Naive thymus-derived CD8-positive, alpha-beta T cell (primary cell): ENCODE measurements around the gene ANXA2. TPM values are rescaled to one million over a fixed set of nuclear protein-coding genes. Genes with fewer than 3 reads are reported as not detected.

Experiments used
- ATAC-seq, 2 donors: fragments of 150-1000 bp; cut with Tn5 transposase in 1 of 2; sonication (Bioruptor Pico), chemical (Tn5 transposase) in 1 of 2; 1 replicate in 1 of 2; 2 replicates in 1 of 2; pipeline ENCODE4 v1.10.0; 2021; ENCODE audit warnings: mild to moderate bottlenecking in 2 of 2, moderate library complexity in 2 of 2
- POLR2A ChIA-PET: fragments of 350-600 bp; sonication (Branson Sonifier 250); formaldehyde crosslinking; loops from one replicate; lab custom pipeline; 2021; ENCODE audit warnings: antibody characterized with exemption; lab: Charles Lee
- DNase-seq, 10 donors: peaks; one replicate each; pipeline versions ENCODE4 v3.0.0 to v3.0.0-alpha.2; 2020 to 2022
- H3K27ac Mint-ChIP-seq, 10 donors: one replicate each; pipeline ENCODE4 v1.8.0; 2020 to 2022; ENCODE audit warnings: mild to moderate bottlenecking in 10 of 10, mixed read lengths in 10 of 10, moderate library complexity in 4 of 10, inconsistent platforms in 1 of 10
- H3K27me3 Mint-ChIP-seq, 5 donors: one replicate each; pipeline ENCODE4 v1.8.0; 2021 to 2022; ENCODE audit warnings: mixed read lengths in 5 of 5
- H3K36me3 Mint-ChIP-seq, 3 donors: one replicate each; pipeline ENCODE4 v1.8.0; 2020 to 2022; ENCODE audit warnings: mixed read lengths in 3 of 3, mild to moderate bottlenecking in 2 of 3, inconsistent platforms in 1 of 3
- H3K4me1 Mint-ChIP-seq, 4 donors: one replicate each; pipeline ENCODE4 v1.8.0; 2021 to 2022; ENCODE audit warnings: mixed read lengths in 4 of 4
- H3K4me3 Mint-ChIP-seq, 10 donors: one replicate each; pipeline ENCODE4 v1.8.0; 2020 to 2022; ENCODE audit warnings: mild to moderate bottlenecking in 10 of 10, mixed read lengths in 10 of 10, moderate library complexity in 6 of 10, inconsistent platforms in 1 of 10
- H3K9me3 Mint-ChIP-seq, 9 donors: one replicate each; pipeline ENCODE4 v1.8.0; 2020 to 2022; ENCODE audit warnings: mixed read lengths in 9 of 9, mild to moderate bottlenecking in 3 of 9, inconsistent platforms in 1 of 9, moderate library complexity in 1 of 9
- polyA plus RNA-seq, 3 donors: library from polyadenylated mRNA; unstranded; fragments of 300-500 nt; fragmentation: Illumina TruSeq; gene quantifications; one replicate each; pipeline ENCODE4 v1.2.3, GENCODE V29; 2021
- total RNA-seq, 8 experiments: library from RNA in 2 of 8; stranded (reverse) in 2 of 8; gene quantifications; one replicate each; pipeline ENCODE4 v1.2.3 and lab custom pipeline; 2021 to 2026

ANXA2 gene
- total and polyA plus RNA-seq, 5 experiments from 2014 or later, result 12.2 to 159 (median 19.8) TPM

GRCh38 chr15:60392986-60393790 lies 4.6 kb downstream of the ANXA2 start:
- H3K9me3 Mint-ChIP-seq, result no peaks in the 10 kb centered on the region
- POLR2A ChIA-PET, result no interaction called here
- H3K27ac Mint-ChIP-seq, result peak overlapping the region in 4 of 10 donors; percentile 0 to 68 (median 51)
- peaks cover 11 to 82% (median 21%) of the 10 kb centered on the region in 4 donors for H3K4me1 Mint-ChIP-seq
- H3K36me3 Mint-ChIP-seq, result no peaks in the 10 kb centered on the region
- peak overlapping the region in 1 of 10 donors; percentile 3 for H3K4me3 Mint-ChIP-seq
- no peak for DNase-seq
- no peak for ATAC-seq
- peaks cover 0 to 10% (median 0%) of the 10 kb centered on the region in 5 donors for H3K27me3 Mint-ChIP-seq

DNA sequence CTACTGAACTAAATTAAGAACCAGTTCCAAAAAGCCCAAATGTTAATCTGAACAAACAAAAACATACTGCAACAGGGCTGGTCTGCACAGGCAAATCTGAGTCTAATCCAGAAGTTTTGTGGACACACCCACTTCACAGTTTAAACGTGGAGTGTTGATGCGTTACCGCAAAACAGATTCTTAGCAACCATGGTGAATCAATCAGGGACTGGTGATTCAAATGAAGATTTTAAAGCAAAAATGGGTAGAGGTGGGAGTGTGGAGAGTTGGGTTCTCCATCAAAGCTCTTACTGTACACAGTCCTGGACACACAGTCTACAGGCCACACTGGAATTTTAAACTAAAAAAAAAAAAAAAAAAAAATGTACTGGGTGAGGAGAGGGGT lies 5.2 kb downstream of the ANXA2 start:
- peak overlapping the region in 1 of 10 donors; percentile 0 for H3K27ac Mint-ChIP-seq
- H3K4me1 Mint-ChIP-seq, result peaks cover 9 to 84% (median 21%) of the 10 kb centered on the region in 4 donors
- no peaks in the 10 kb centered on the region for H3K9me3 Mint-ChIP-seq
- no peak for ATAC-seq
- POLR2A ChIA-PET, result no interaction called here
- no peak for DNase-seq
- H3K4me3 Mint-ChIP-seq, result no peak overlapping the region
- H3K27me3 Mint-ChIP-seq, result peaks cover 0 to 11% (median 0%) of the 10 kb centered on the region in 5 donors
- H3K36me3 Mint-ChIP-seq, result peaks cover 0 to under 1% (median 0%) of the 10 kb centered on the region in 3 donors

GRCh38 chr15:60391722-60392315 lies 6.0 kb downstream of the ANXA2 start:
- peaks cover 6 to 84% (median 18%) of the 10 kb centered on the region in 4 donors for H3K4me1 Mint-ChIP-seq
- no peaks in the 10 kb centered on the region for H3K9me3 Mint-ChIP-seq
- H3K27ac Mint-ChIP-seq, result no peak overlapping the region
- no peak for ATAC-seq
- POLR2A ChIA-PET, result no interaction called here
- peaks cover 0 to 5% (median 0%) of the 10 kb centered on the region in 3 donors for H3K36me3 Mint-ChIP-seq
- H3K27me3 Mint-ChIP-seq, result peaks cover 0 to 16% (median 0%) of the 10 kb centered on the region in 5 donors
- no peak overlapping the region for H3K4me3 Mint-ChIP-seq
- DNase-seq, result no peak

DNA sequence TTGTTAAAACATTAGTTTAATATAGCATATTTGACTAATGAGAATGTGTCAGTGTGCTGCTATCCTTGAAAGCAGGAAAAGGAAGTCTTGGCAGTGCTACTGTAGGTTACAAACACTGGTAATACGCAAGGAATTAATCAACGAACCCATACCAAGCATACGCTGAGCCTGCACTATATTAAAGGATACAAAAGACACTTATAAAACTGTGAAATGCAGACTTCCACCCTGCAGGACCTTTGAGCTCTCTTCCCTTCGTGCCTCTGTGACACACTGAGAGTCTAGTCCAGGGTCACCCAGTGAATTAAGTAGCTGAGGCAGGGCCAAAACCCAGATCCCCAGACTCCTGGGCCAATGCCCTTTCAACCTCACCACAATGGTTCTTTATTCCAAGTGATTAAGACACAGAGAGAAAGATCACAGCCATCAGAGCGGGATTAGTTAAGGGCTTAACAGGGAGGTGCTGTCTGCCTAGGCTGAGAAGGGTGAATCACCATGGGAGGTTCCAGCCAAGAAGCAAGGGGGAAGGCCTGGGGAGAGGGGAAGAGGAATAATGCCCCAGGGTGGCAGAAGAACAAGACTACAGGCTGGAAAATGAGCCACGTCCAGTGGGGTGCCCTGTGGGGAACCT lies 6.8 kb downstream of the ANXA2 start:
- peaks cover 6 to 75% (median 13%) of the 10 kb centered on the region in 4 donors for H3K4me1 Mint-ChIP-seq
- H3K4me3 Mint-ChIP-seq, result no peak overlapping the region

DNA sequence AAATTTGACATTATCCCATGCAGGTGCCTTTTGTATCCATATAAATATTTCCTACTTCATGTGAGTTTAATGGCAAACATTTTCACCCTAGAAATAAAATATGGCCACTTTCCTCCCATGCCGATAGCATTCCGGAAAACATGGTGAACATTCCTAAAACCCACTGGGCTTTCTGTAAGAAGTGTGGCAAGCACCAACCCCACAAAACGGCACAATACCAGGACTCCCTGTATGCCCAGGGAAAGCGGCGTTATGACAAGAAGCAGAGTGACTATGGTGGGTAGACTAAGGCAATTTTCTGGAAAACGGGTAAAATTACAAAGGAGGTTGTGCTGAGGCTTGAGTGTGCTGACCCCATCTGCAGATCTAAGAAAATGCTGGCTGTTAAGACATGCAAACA lies 7.6 kb downstream of the ANXA2 start:
- ATAC-seq, result no peak

More for the DNA sequence above, 6.8 kb downstream of the ANXA2 start:
- H3K27ac Mint-ChIP-seq, result peak overlapping the region in 2 of 10 donors; percentile 7 to 45
- no peaks in the 10 kb centered on the region for H3K9me3 Mint-ChIP-seq
- POLR2A ChIA-PET, result no interaction called here
- H3K36me3 Mint-ChIP-seq, result peaks cover 0 to 5% (median 0%) of the 10 kb centered on the region in 3 donors
- H3K27me3 Mint-ChIP-seq, result peaks cover 0 to 16% (median 0%) of the 10 kb centered on the region in 5 donors
- no peak for DNase-seq
- ATAC-seq, result no peak

DNA sequence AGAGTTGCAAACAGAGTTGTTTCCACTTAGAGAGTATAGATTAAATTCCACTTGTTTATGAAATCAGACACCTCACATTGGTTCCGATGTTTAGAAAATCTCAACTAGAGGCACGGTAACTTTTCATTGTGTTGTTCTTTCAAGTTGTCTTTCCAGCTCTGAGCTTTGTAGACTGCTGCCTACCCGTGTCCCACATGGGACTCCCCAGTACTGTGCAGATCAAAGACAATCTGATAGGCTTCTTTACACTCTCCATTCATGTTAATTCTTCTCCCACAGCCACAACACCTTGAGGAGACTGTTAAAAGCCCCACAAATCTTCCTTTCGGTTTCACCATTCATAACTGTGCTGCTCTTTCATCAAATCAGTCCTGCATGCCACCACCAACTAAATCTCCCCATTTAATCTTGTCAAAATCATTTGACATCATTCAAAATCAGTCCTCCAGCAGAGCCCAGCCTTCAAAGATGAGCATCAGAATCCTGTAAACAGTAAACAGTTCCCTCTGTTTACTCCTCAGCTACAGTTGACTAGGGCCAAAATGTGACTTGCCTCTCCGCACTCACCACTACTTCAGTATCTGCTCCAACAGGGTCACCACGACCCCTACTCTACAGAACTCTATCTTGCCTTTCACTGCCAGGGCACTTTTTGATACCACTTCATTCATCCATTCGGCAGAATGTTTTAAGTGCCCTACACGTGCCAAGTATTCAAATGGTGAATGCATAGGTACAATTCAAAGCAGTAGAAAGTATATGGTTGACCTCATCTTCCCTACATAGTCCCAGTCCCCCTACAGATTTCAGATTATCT lies 8.3 kb downstream of the ANXA2 start:
- Mint-ChIP-seq H3K4me1 (peaks cover 6 to 60% (median 13%) of the 10 kb centered on the region in 4 donors), H3K27me3 (peaks cover 0 to 16% (median 0%) of the 10 kb centered on the region in 5 donors), H3K9me3 (no peaks in the 10 kb centered on the region), H3K36me3 (peaks cover 0 to 5% (median 0%) of the 10 kb centered on the region in 3 donors), H3K4me3 (peak overlapping the region in 9 of 10 donors; percentile 7 to 67 (median 44)), H3K27ac (peak overlapping the region in 6 of 10 donors; percentile 0 to 20 (median 11))
- ATAC-seq (peak; percentile 75 to 98), DNase-seq (peak in 3 of 10 donors; percentile 9 to 22 (median 15))
- POLR2A ChIA-PET, result interaction anchor here (0.5 kb wide), 1 partner anchor 9 kb away, joined by 3 read pairs; no protein-coding TSS in a partner anchor

More for the DNA sequence above, 7.6 kb downstream of the ANXA2 start:
- no peak for DNase-seq
- POLR2A ChIA-PET, result interaction anchor here (0.5 kb wide), 1 partner anchor 8 kb away, joined by 3 read pairs; no protein-coding TSS in a partner anchor
- H3K36me3 Mint-ChIP-seq, result peaks cover 0 to 5% (median 0%) of the 10 kb centered on the region in 3 donors
- peaks cover 6 to 68% (median 13%) of the 10 kb centered on the region in 4 donors for H3K4me1 Mint-ChIP-seq
- no peaks in the 10 kb centered on the region for H3K9me3 Mint-ChIP-seq
- no peak overlapping the region for H3K4me3 Mint-ChIP-seq
- H3K27ac Mint-ChIP-seq, result no peak overlapping the region
- H3K27me3 Mint-ChIP-seq, result peaks cover 0 to 16% (median 0%) of the 10 kb centered on the region in 5 donors

GRCh38 chr15:60387321-60387720 lies 10.5 kb downstream of the ANXA2 start:
- peaks cover 4 to 48% (median 13%) of the 10 kb centered on the region in 4 donors for H3K4me1 Mint-ChIP-seq
- H3K36me3 Mint-ChIP-seq, result peaks cover 0 to 10% (median 0%) of the 10 kb centered on the region in 3 donors
- no peak overlapping the region for H3K4me3 Mint-ChIP-seq
- DNase-seq, result no peak
- ATAC-seq, result no peak
- peak overlapping the region in 1 of 10 donors; percentile 52 for H3K27ac Mint-ChIP-seq
- POLR2A ChIA-PET, result no interaction called here
- H3K9me3 Mint-ChIP-seq, result no peaks in the 10 kb centered on the region
- H3K27me3 Mint-ChIP-seq, result peaks cover 0 to 15% (median 0%) of the 10 kb centered on the region in 5 donors

DNA sequence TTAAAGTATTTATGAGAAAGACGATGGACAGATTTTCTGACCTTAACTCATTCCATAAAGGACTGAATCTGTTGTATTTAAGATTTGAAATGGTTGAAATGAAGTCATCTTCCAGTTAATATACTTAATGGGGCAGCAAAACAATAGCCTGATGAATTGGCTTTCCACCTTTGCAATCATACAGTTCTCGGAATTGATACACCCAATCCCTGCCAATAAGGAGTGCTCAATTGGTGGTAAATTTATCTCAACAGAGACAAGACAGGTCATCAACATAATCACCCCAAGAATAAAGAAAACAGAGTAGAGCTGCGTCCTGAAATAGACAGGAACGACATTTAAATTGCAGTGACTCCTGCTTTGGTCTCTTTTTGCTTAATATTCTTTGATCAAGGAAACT lies 11.2 kb downstream of the ANXA2 start:
- H3K4me1 Mint-ChIP-seq, result peaks cover 4 to 44% (median 13%) of the 10 kb centered on the region in 4 donors
- ATAC-seq (no peak), DNase-seq (no peak)
- peaks cover 0 to 10% (median 0%) of the 10 kb centered on the region in 3 donors for H3K36me3 Mint-ChIP-seq
- H3K27ac Mint-ChIP-seq, result no peak overlapping the region
- H3K27me3 Mint-ChIP-seq, result peaks cover 0 to 15% (median 0%) of the 10 kb centered on the region in 5 donors
- POLR2A ChIA-PET, result no interaction called here
- no peaks in the 10 kb centered on the region for H3K9me3 Mint-ChIP-seq
- H3K4me3 Mint-ChIP-seq, result no peak overlapping the region

GRCh38 chr15:60385620-60386552 lies 11.9 kb downstream of the ANXA2 start:
- Mint-ChIP-seq H3K27ac (no peak overlapping the region), H3K36me3 (peaks cover 0 to 10% (median 0%) of the 10 kb centered on the region in 3 donors), H3K9me3 (no peaks in the 10 kb centered on the region), H3K27me3 (peaks cover 0 to 15% (median 0%) of the 10 kb centered on the region in 5 donors), H3K4me3 (no peak overlapping the region), H3K4me1 (peaks cover 4 to 36% (median 13%) of the 10 kb centered on the region in 4 donors)
- no peak for DNase-seq
- no peak for ATAC-seq
- POLR2A ChIA-PET, result no interaction called here

- H3K36me3 Mint-ChIP-seq, result peaks cover 0 to 10% (median 0%) of the 10 kb centered on the region in 3 donors
- POLR2A ChIA-PET, result no interaction called here
Observed at GRCh38 chr15:60384526-60385126, 13.2 kb downstream of the ANXA2 start.

More at GRCh38 chr15:60384526-60385126, 13.2 kb downstream of the ANXA2 start:
- no peaks in the 10 kb centered on the region for H3K9me3 Mint-ChIP-seq
- H3K27ac Mint-ChIP-seq, result no peak overlapping the region
- peaks cover 4 to 24% (median 10%) of the 10 kb centered on the region in 4 donors for H3K4me1 Mint-ChIP-seq
- ATAC-seq (no peak), DNase-seq (no peak)
- H3K4me3 Mint-ChIP-seq, result no peak overlapping the region
- peaks cover 0 to 14% (median 0%) of the 10 kb centered on the region in 5 donors for H3K27me3 Mint-ChIP-seq
